HG03159 (cell line): ENCODE measurements around the gene SND1.

Experiments
- ATAC-seq: cut with Tn5 transposase; IDR thresholded peaks from one replicate; pipeline ENCODE4 v1.9.1; 2021; ENCODE audit warnings: mild to moderate bottlenecking, moderate library complexity; ENCODE audit not compliant: unreplicated experiment

SND1 gene

GRCh38 chr7:127920787-127921438, 268.9 kb downstream of the SND1 start:
- no peak for ATAC-seq

GRCh38 chr7:127922656-127923055, 270.7 kb downstream of the SND1 start:
- ATAC-seq, result no peak

DNA sequence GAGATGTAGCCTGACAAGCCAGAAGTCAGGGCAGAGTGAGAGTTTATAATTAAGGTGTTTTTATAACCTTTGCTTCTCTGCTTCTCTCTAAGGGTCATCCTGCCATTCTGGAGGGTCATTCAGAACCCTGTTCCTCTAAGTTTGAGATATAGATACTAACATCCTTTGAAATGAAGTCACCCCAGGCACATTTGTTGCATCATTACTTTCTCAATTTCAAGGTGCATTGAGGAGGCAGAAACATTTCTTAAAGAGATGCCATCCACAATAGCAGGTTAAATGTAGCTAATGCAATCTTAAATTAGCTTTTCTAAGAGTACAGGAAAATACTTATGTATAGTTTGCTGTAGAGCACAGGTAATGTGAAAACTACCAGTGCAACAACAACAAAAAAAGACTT, 272.9 kb downstream of the SND1 start:
- ATAC-seq, result no peak

GRCh38 chr7:127927348-127927696, 275.3 kb downstream of the SND1 start:
- no peak for ATAC-seq

DNA sequence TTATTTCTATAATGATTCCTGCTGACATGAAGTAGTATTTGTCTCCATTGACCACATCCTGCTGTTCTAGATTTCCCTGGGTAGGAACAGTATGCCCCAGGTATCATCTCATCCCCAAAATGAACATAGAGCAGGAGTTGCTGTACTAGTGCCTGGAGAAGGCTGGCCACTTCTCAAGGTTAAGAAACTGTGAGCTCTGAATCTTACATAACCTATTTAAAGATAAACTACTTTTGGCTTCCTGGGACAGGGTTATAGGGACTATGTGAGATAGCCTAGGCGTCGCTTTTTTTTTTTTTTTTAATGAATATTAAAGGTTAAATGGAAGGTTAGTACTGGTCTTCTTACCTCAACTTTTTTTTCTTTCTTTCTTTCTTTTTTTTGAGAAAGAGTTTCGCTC, 276.2 kb downstream of the SND1 start:
- ATAC-seq, result no peak

DNA sequence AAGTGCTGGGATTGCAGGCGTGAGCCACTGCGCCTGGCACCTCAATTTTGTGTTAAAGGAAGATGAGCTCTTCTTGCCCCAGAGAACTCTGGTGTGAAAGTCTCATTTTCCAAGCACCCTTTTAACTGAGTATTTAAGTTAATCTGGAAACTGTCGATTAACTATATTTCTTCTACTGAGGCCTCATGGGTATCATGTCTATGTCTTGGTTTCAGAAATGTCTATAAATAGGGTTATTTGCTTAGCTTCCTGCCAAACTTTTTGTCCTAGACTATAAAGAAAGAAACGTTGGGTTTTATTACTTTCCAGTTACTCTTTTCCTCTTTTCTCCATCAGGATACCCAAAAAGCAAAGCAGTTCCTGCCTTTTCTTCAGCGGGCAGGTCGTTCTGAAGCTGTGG, 276.9 kb downstream of the SND1 start:
- no peak for ATAC-seq

DNA sequence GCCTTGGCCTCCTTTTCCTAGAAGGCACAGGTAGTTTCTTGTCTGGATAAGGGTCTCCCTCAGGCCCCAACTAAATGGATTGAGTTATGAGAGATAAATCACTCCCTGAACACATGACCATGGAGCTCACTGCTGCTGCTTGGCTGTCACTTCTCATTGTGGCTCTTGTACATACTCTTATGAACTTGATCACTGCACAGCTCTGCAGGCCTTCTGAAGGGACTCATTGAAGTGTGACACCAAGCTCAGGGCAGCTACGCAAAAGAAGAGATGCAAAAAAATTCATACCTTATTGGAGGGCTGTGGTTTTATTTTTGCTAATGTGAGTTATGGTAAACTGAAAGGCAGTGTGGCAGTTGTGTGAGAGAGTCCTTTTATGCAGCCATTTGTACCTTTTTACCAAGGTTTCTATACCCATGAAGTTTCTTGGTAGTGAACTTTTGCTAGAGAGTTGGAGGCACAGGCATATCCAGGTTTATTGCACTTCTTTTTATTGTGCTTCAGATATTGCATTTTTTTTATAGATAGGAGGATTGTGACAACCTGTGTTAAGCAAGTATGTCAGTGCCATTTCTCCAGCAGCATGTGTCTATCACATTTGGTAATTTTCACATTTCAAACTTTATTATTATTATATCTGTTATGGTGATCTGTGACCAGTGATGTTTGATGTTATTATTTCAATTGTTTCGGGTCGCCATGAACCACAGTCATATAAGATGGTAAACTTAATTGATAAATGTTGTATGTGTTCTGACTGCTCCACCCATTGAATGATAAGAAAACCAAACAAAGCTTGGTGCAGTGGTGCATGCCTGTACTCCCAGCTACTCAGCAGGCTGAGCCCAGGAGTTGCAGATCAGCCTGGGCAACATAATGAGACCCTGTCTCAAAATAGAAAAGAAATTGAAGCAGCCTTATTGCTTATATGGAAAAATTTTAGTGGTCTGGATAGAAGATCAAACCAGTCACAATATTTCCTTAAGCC, 278.6 kb downstream of the SND1 start:
- peak; percentile 48 for ATAC-seq

GRCh38 chr7:127932076-127932475, 280.1 kb downstream of the SND1 start:
- ATAC-seq, result no peak

DNA sequence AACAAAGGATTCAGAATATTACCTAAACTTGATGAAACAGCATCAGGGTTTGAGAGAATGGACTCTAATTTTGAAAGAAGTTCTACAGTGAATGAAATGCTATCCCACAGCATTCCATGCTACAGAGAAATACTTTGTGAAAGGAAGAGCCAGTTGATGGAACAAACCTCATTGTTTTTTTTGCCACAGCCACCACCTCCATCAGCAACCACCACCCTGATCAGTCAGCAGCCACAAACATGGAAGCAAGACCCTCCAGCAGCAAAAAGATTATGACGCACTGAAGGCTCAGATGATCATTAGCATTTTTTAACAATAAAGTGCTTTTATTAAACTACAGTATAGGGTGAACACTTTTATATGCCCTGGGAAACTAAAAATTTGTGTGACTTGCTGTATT, 280.5 kb downstream of the SND1 start:
- no peak for ATAC-seq

DNA sequence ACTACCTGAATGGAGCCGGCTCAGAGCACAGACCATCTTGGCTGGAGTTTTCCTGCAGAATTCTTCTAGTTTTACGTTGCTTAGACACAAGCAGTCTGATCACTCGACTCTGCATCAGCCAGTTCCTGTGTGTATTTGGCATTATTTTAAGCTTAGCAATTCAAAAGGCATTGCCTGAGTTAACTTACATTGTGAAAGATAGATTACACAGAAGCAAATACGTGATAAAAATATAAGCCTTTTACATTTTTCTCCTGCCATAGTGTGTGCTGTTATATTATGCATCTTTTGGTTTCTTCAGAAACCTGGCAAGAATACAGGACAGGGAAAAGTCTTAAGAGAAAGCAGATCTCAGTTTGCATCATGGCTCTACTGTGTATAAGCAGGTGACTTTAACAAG, 281.2 kb downstream of the SND1 start:
- no peak for ATAC-seq

- no peak for ATAC-seq
Measured at GRCh38 chr7:127934711-127935110, 282.7 kb downstream of the SND1 start.

DNA sequence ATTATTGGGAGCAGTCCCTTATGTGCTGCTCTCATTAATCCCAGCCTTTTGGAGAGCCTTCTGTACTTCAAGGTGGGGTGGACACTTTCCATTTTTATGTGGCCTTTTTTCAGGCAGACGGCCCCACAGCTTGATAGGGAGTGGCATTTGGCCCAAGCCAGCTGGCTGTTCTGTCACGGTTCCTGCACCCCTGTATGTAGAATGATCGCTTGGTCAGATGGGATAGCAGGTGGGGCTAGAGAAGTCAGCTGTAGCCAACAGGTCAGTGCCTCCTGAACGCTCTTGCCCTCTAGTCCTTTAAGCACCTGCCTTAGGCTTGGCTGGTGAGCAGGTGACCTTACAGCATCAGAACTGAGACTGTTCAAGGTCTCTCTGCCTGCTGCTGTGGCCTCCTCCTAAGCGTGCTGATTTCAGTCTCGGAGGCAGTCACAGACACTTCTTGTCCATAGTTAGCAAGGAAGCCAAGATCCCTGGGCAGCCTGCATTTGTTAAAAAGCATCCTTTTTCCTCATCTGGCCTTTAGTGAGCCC, 283.9 kb downstream of the SND1 start:
- ATAC-seq, result no peak

DNA sequence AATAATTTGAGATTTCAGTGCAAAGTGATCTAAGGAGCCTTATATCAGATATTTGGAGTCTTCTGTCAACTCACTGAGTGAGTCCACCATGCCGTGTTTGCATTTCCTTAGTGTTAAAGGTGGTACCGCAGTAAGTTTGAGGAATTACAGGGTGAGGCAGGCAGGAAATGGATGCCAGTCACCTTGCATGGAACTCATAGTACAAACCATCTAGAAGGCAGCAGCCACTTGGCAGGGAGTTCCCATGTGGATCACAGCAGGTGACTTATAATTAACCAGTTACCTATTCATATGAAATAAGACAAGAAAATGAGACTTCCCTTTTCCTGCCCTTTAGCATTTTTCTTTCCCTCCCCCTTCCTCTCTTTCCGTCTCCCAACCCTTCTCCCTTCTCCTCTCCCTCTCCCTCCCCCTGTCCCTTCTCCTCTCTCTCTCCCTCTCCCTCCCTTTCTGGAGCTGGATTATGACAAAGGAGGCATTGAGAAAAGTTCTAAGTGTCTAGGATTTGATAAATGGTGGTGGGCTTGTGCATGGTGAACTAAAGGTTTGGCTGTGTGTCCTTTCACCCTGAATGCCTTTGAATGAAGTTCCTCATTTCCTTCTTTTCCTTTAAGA, 285.2 kb downstream of the SND1 start:
- no peak for ATAC-seq

- no peak for ATAC-seq
Measured at GRCh38 chr7:127938588-127938987, 286.6 kb downstream of the SND1 start.

DNA sequence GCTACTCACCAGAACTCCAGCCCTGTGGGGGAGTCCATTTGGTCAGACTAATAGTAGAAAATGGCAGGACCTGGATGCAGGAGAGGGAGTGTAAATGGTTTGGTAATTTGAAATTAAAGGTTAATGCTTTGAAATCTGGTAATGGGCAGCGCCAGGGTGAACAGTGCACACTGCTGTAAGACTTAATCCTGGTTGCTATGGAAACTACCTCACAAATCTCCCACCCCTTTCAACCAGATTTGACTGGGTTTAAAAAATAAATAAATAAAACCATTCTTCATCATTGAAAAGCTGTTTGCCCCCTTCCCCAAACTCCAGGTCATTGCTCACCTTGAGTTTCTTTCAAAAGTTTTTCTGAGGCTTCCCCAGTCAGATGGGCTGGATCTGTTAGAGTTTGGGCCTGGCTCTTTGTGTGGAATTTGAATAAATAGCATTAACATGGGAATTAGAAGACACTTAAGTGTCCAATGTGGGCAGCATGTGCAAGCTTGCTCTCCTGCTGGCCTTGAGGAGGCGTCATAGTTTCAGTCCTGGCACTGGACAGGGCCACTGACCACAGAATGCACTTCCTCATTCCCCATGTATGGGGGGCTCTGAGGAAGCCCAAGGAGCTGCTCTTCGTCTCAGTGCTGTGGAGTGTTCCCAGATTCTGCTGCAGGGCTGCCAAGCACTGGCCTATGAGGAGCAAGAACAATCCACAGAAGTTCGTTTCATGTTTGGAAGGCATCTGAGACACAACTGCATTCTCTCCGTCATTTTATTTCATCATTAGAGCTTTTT, 288.6 kb downstream of the SND1 start:
- no peak for ATAC-seq

DNA sequence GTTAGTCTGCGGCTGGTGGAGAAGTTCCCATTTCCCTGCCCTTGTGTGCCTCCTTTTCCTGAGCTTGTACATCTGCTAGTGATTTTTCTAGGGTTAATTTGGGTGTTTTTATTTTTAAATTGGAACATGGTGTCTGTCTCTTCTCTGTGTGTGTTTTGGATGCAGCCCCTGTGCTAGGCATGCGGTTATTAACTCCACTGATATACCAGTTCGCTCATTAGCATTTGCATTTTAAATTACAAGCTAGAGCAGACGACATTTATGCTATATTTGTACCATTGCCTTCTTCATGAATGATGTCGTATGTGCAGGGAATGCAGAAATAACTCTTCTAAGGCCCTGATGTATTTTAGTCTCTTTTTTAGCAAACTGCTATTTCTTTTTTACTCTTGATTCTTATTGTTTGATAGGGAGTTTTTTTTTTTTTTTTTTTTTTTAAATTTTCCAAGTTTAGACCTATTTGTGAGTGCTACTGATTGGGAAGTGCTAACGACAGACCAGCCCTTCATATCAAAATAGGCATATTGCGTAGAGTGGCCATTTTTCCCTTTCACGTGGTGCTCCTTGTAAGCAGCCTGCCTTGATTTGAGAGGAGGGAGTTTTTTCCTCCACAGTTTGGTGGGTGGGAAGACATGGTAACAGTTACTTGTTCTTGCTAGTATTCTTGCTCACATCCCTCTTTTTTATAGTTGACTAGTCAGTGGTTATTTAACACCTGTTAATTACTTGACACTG, 289.6 kb downstream of the SND1 start:
- no peak for ATAC-seq

DNA sequence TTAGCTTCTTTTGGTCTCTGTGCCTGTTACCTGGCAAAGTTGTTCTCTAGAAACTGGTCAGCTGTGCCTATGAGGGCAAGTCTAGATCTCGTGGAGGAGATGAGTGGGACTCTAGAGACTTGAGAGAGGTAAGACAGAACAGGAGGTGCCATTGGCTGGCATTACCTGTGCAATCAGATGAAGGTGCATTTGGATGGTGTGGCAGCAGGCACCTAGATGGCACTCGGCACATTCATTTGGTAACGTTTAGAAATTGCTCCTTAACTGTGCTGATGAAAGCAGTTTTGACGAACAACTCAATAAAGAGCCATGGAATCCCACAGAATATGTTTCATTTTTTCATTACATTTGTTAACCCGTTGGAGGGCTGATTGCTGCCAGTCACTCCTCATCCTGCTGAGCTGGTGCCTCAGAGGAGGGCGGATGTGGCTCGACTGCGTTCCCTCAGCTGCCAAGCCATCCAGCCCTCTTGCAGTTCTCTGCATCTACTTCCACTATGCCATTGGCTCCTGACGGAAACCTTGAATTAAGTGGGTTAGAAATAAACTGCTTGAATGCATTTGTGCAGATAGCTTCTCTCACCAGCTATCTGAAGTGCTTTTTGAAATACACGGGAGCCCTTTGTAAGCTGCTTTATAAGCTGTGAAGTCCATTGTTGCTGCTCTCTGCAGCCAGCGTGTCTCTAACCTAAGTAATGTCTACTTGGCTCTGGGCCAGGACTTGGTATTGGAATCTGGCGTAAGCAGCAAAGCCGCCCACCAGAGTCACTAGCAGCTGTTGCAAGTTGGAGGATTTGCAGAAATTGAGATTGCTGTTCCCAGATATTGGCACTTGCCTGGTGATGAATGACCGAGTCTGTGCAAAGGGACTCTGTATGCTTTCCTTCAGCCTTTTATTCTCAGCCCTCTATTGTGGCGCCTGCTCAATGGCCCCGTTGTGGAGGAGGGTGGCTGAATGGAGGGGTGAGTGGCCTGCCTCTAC, 291.8 kb downstream of the SND1 start:
- no peak for ATAC-seq

- no peak for ATAC-seq
Measured at GRCh38 chr7:127946111-127946510, 294.1 kb downstream of the SND1 start.

GRCh38 chr7:127946847-127947246, 294.9 kb downstream of the SND1 start:
- no peak for ATAC-seq
